A549 (cell line): Measurements from ENCODE around the gene SNX5.

Source experiments
- CTCF ChIP-seq: fragments of >200 bp; sonication (Bioruptor Twin); formaldehyde crosslinking; IDR thresholded peaks from 3 replicates; pipeline ENCODE4 v1.5.1; 2016
- FOXS1 ChIP-seq: fragments of 250-450 bp; sonication (Bioruptor Pico); IDR thresholded peaks from 2 replicates; pipeline ENCODE4 v1.5.0; 2020; ENCODE audit warnings: mild to moderate bottlenecking, moderate library complexity
- HEYL ChIP-seq: fragments of 250-450 bp; sonication (Bioruptor Pico); IDR thresholded peaks from 2 replicates; pipeline ENCODE4 v1.8.0; 2021; ENCODE audit warnings: mild to moderate bottlenecking, moderate library complexity
- HOXA7 ChIP-seq: fragments of 250-450 bp; sonication (Bioruptor Pico); IDR thresholded peaks from 2 replicates; pipeline ENCODE4 v1.5.0; 2020; ENCODE audit warnings: mild to moderate bottlenecking, moderate library complexity
- RNF2 ChIP-seq: fragments of 200-600 bp; sonication (generic); IDR thresholded peaks from 2 replicates; pipeline ENCODE4 v1.6.1; 2016; ENCODE audit warnings: low read depth, mild to moderate bottlenecking, antibody characterized with exemption, moderate library complexity, borderline replicate concordance

- TF ChIP-seq HOXA7 (CRISPR knock-in tag) (no peak), FOXS1 (no peak), HEYL (no peak), CTCF (no peak), RNF2 (no peak)
Measured at GRCh38 chr20:17950670-17951069, 17.9 kb downstream of the SNX5 start.
